ENCODE data around the gene EXOG.

The EXOG gene

DNA sequence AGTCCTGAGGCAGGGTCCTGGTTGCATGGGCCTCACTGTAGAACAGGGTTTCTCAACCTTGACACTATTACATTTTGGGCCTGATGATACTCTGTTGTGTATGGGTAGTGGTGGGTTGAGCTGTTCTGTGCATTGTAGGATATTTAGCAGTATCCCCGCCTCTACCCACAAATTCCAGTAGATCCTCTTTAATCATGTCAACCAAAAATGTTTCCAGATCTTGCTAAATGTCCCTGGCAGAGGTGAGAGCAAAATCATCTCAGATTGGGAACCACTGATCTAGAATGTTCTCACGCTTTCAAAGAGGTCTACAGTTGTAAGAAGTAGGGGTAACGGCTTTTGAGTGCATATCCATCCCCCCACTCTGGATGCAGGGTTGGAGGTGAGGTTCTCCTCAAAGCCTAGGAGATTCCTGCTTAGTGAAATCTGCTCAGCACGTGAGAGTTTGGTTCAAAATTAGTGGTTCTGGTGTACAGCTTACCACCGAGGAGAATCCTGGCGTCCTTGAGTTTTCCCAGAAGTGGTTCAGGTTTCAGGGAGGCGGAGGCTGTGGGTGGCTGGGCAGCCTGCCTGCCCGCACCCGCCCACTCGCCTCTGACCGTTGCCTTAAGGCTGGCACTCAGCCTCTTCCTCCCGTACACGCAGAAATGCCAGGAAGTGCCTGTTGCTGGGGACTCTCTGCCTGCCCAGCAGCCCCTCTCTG lies 37.2 kb upstream of the EXOG start:
- no peak for DNase-seq (ENCODE audit: extremely low spot score)
- no peak for TF ChIP-seq HDGF (IDR thresholded peaks at IDR 0.05; ENCODE audit: borderline replicate concordance)
- no peak for TF ChIP-seq SP1 (IDR thresholded peaks at IDR 0.05)
- TF ChIP-seq, protein P1, sequence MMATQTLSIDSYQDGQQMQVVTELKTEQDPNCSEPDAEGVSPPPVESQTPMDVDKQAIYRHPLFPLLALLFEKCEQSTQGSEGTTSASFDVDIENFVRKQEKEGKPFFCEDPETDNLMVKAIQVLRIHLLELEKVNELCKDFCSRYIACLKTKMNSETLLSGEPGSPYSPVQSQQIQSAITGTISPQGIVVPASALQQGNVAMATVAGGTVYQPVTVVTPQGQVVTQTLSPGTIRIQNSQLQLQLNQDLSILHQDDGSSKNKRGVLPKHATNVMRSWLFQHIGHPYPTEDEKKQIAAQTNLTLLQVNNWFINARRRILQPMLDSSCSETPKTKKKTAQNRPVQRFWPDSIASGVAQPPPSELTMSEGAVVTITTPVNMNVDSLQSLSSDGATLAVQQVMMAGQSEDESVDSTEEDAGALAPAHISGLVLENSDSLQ (IDR thresholded peaks at IDR 0.05): no peak
- TF ChIP-seq FOXM1 (IDR thresholded peaks at IDR 0.05; ENCODE audit: borderline replicate concordance): no peak
- TF ChIP-seq TARDBP (IDR thresholded peaks at IDR 0.05): no peak
- TF ChIP-seq ARNT (IDR thresholded peaks at IDR 0.05): no peak
- no peak for TF ChIP-seq ZNF384 (IDR thresholded peaks at IDR 0.05)
- no peak for TF ChIP-seq FOXA1 (IDR thresholded peaks at IDR 0.05)
- TF ChIP-seq CTBP1 (IDR thresholded peaks at IDR 0.05; ENCODE audit: borderline replicate concordance): no peak
- no peak for TF ChIP-seq FOXK2 (IDR thresholded peaks at IDR 0.05)
- no peak for TF ChIP-seq LEF1 (IDR thresholded peaks at IDR 0.05; ENCODE audit: borderline replicate concordance)
- TF ChIP-seq NFRKB (IDR thresholded peaks at IDR 0.05): no peak
- no peak for TF ChIP-seq BHLHE40 (IDR thresholded peaks at IDR 0.05; ENCODE audit: borderline replicate concordance)
- ChIA-PET POLR2A (no interaction called here), CTCF (no interaction called here)

DNA sequence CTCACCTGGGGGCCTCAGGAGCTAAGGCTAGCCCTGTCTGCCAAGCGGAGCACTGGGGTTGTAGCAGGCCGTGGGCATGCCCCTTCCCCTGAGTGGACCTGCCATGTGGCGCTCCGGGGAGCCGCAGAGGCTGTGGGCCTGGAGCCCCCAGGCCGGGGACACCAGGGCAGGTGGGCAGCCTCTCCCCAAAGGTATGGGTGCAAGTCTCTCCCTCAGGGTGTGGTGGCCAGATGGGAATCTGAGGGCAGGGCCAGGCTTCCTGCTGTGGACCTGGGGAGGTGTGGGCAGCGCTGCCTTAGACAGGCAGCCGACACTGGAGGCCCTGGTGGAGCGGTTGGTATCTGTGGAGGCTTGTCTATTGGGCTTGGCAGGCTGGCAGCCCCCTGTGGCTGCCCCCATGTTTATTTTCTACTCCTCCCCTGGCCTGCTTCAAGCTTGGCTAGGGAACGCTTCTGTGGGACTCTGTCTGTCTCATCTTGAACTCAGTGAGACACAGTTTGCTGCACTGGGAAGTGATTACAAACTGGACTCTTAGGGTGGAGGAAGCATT lies 36.6 kb upstream of the EXOG start:
- ChIA-PET POLR2A (no interaction called here), CTCF (no interaction called here)
- no peak for TF ChIP-seq SP1 (IDR thresholded peaks at IDR 0.05)
- no peak for TF ChIP-seq HDGF (IDR thresholded peaks at IDR 0.05; ENCODE audit: borderline replicate concordance)
- no peak for TF ChIP-seq L3MBTL2 (conservative IDR thresholded peaks at IDR 0.05)
- TF ChIP-seq, protein P1 (IDR thresholded peaks at IDR 0.05): no peak
- no peak for TF ChIP-seq TARDBP (IDR thresholded peaks at IDR 0.05)
- no peak for TF ChIP-seq FOXM1 (IDR thresholded peaks at IDR 0.05; ENCODE audit: borderline replicate concordance)
- TF ChIP-seq NFRKB (IDR thresholded peaks at IDR 0.05): no peak
- DNase-seq (ENCODE audit: extremely low spot score): no peak

DNA sequence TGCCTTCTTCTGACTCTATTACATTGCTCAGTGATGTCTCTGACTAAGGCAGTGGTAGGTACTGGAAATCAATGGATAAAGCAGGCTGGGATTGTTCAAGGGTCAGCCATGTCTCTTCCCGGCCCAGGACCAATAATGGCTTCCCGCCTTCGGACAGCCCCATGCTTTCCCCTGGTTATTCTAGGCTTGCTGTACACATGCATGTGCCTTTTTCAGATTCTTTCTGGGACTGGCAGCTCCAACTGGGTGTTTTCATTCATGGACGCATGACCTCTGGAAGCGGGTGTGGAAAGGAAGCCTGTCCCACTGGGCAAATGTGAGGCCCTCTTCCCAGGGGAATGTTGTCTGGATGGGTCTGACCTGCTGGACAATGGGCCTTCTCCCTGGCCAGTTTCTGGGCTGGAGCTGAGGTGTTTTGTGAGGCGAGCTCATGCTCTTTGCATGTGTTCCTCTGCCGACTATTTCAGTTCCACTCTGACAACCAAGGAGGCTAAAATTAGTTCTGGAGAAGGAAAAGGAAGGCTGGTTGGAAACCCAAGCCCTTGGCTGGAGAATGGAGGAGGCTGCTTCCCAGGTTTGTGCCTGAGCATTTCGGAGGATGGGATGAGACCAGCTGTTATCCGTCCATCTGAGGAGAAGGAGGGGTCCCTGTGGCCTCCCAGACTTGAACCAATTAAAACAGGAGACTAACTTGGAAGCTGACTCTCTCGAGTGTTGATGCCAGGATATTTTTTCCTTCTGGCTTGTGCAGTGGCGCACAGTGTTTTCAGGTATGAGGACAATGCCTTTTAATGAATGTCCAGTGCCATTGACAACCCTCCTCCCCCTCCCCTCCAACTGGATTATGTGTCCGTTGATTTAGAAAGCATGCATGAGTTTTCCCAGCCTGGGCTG lies 35.5 kb upstream of the EXOG start:
- CTCF ChIA-PET: no interaction called here
- TF ChIP-seq HDGF (IDR thresholded peaks at IDR 0.05; ENCODE audit: borderline replicate concordance): no peak
- no peak for TF ChIP-seq FOXA1 (IDR thresholded peaks at IDR 0.05)
- no peak for TF ChIP-seq NFRKB (IDR thresholded peaks at IDR 0.05)
- no peak for TF ChIP-seq FOXM1 (IDR thresholded peaks at IDR 0.05; ENCODE audit: borderline replicate concordance)
- TF ChIP-seq SUZ12 (IDR thresholded peaks at IDR 0.05): no peak
- no peak for TF ChIP-seq ZNF384 (IDR thresholded peaks at IDR 0.05)
- TF ChIP-seq ARNT (IDR thresholded peaks at IDR 0.05): no peak
- no peak for TF ChIP-seq L3MBTL2 (conservative IDR thresholded peaks at IDR 0.05)
- no peak for TF ChIP-seq SP1 (IDR thresholded peaks at IDR 0.05)
- TF ChIP-seq BHLHE40 (IDR thresholded peaks at IDR 0.05; ENCODE audit: borderline replicate concordance): no peak
- no peak for TF ChIP-seq TARDBP (IDR thresholded peaks at IDR 0.05)
- no peak for TF ChIP-seq FOXK2 (IDR thresholded peaks at IDR 0.05)
- TF ChIP-seq, protein P1 (IDR thresholded peaks at IDR 0.05): no peak
- POLR2A ChIA-PET: no interaction called here
- DNase-seq (ENCODE audit: extremely low spot score): no peak

DNA sequence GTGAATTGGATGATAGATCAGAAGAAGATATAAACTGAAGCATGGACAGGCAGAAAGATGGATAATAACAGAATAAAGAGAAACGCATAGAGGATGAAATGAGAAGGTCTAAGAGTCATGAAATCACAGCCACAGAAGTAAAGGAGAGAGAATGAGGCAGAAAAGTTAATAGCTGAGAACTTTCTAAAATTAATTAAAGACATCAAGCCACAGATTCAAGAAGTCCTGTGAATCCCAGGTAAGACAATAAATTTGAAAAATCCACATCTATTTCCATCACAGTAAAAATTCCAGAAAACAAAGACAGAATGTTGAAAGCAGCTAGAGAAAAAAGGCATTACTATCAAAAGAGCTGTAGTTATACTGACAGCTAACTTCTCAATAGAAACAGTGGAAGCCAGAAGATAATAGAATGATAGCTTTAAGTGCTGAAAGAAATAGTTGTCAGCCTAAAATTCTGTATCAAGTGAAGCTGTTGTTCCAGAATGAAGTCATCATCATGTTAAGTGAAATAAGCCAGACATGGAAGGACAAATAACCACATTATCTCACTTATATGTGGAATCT lies 30.5 kb upstream of the EXOG start:
- DNase-seq (ENCODE audit: extremely low spot score): no peak
- TF ChIP-seq ELF4 (IDR thresholded peaks at IDR 0.05) (no peak), FOXK2 (IDR thresholded peaks at IDR 0.05) (no peak), TARDBP (IDR thresholded peaks at IDR 0.05) (no peak), ARNT (IDR thresholded peaks at IDR 0.05) (no peak), SUZ12 (IDR thresholded peaks at IDR 0.05) (no peak), CTBP1 (IDR thresholded peaks at IDR 0.05; ENCODE audit: borderline replicate concordance) (no peak), NFRKB (IDR thresholded peaks at IDR 0.05) (no peak), FOXA1 (IDR thresholded peaks at IDR 0.05) (no peak), HDGF (IDR thresholded peaks at IDR 0.05; ENCODE audit: borderline replicate concordance) (no peak), SP1 (IDR thresholded peaks at IDR 0.05) (no peak), ZNF384 (IDR thresholded peaks at IDR 0.05) (no peak), FOXM1 (IDR thresholded peaks at IDR 0.05; ENCODE audit: borderline replicate concordance) (no peak), BHLHE40 (IDR thresholded peaks at IDR 0.05; ENCODE audit: borderline replicate concordance) (no peak), L3MBTL2 (conservative IDR thresholded peaks at IDR 0.05) (no peak), LEF1 (IDR thresholded peaks at IDR 0.05; ENCODE audit: borderline replicate concordance) (no peak)
- TF ChIP-seq, protein P1 (IDR thresholded peaks at IDR 0.05): no peak
- CTCF ChIA-PET: no interaction called here
- POLR2A ChIA-PET: no interaction called here

DNA sequence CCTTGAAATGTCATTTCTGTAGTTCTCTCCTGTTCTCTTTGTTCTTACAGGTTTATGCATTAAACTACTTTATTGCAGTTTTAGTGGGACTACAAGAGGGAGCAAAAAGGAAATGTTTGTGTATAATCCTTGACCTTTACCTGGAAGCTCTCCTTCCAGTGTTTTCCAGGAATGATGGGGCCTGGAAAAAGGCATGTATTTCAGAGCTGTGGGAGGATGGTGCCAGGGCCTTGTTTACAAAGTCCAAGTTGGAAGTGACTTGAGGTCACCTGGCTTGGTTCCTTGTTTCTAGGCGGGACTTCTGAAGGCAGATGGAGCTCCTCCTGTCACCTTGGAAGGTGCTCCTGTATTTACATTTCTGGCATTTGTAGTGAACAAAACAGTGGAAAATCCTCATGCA lies 27.4 kb upstream of the EXOG start:
- TF ChIP-seq CTBP1 (IDR thresholded peaks at IDR 0.05; ENCODE audit: borderline replicate concordance) (no peak), L3MBTL2 (conservative IDR thresholded peaks at IDR 0.05) (no peak), SP1 (IDR thresholded peaks at IDR 0.05) (no peak), ARNT (IDR thresholded peaks at IDR 0.05) (no peak), HDGF (IDR thresholded peaks at IDR 0.05; ENCODE audit: borderline replicate concordance) (no peak), FOXA1 (IDR thresholded peaks at IDR 0.05) (no peak), NFRKB (IDR thresholded peaks at IDR 0.05) (no peak), TARDBP (IDR thresholded peaks at IDR 0.05) (no peak), BHLHE40 (IDR thresholded peaks at IDR 0.05; ENCODE audit: borderline replicate concordance) (no peak), FOXM1 (IDR thresholded peaks at IDR 0.05; ENCODE audit: borderline replicate concordance) (no peak)
- TF ChIP-seq, protein P1 (IDR thresholded peaks at IDR 0.05): no peak
- CTCF ChIA-PET: interaction anchor here (1.0 kb wide), 1 partner anchor 18 kb away, joined by 3 read pairs; no protein-coding TSS in a partner anchor
- DNase-seq (ENCODE audit: extremely low spot score): no peak
- POLR2A ChIA-PET: no interaction called here
